Neural progenitor cell (in vitro differentiated cells): Measurements from ENCODE around the gene SMIM10L2A. TPM values are rescaled to one million over a fixed set of nuclear protein-coding genes. Genes with fewer than 3 reads are reported as not detected.

ENCODE experiments used
- DNase-seq: peaks from one replicate; pipeline ENCODE4 v3.0.0-alpha.2; 2016; ENCODE audit warnings: low spot score
- H2AFZ ChIP-seq: fragments of 200-600 bp; sonication (generic); replicated peaks from 2 replicates; pipeline ENCODE4 v1.6.1; 2016; ENCODE audit warnings: antibody characterized with exemption
- H3F3A ChIP-seq: fragments of 200-600 bp; sonication (generic); 2 replicates; pipeline ENCODE4 v1.6.1; 2016; ENCODE audit warnings: antibody characterized with exemption, low read depth
- H3K27ac ChIP-seq: fragments of 200-600 bp; sonication (generic); 2 replicates; pipeline ENCODE4 v1.5.1; 2016; ENCODE audit warnings: mild to moderate bottlenecking
- H3K27me3 ChIP-seq: fragments of 200-600 bp; sonication (generic); 2 replicates; pipeline ENCODE4 v1.6.1; 2016; ENCODE audit warnings: mild to moderate bottlenecking, moderate library complexity
- H3K36me3 ChIP-seq: fragments of 200-600 bp; sonication (generic); 2 replicates; pipeline ENCODE4 v1.5.1; 2016
- H3K4me1 ChIP-seq: fragments of 200-600 bp; sonication (generic); 2 replicates; pipeline ENCODE4 v1.6.1; 2016; ENCODE audit warnings: mixed run types
- H3K4me2 ChIP-seq: fragments of 200-600 bp; sonication (generic); 2 replicates; pipeline ENCODE4 v1.6.1; 2016
- H3K4me3 ChIP-seq: fragments of 200-600 bp; sonication (generic); 2 replicates; pipeline ENCODE4 v1.5.1; 2016
- H3K79me2 ChIP-seq: fragments of 200-600 bp; sonication (generic); 2 replicates; pipeline ENCODE4 v1.6.1; 2016; ENCODE audit warnings: low read depth
- H3K9ac ChIP-seq: fragments of 200-600 bp; sonication (generic); 2 replicates; pipeline ENCODE4 v1.6.1; 2016
- H3K9me3 ChIP-seq: fragments of 200-600 bp; sonication (generic); 2 replicates; pipeline ENCODE4 v1.5.1; 2016; ENCODE audit warnings: low read depth
- H4K20me1 ChIP-seq: fragments of 200-600 bp; sonication (generic); 2 replicates; pipeline ENCODE4 v1.6.1; 2016; ENCODE audit warnings: low read depth
- H3K27ac Mint-ChIP-seq: 3 replicates; pipeline ENCODE4 v1.8.0; 2021; ENCODE audit warnings: mixed read lengths
- H3K27me3 Mint-ChIP-seq: 2 replicates; pipeline ENCODE4 v1.8.0; 2022; ENCODE audit warnings: low read depth, mild to moderate bottlenecking, inconsistent platforms, moderate library complexity, mixed read lengths; ENCODE audit not compliant: insufficient read depth
- H3K36me3 Mint-ChIP-seq: 3 replicates; pipeline ENCODE4 v1.8.0; 2021; ENCODE audit warnings: mixed read lengths
- H3K4me1 Mint-ChIP-seq: 3 replicates; pipeline ENCODE4 v1.8.0; 2021; ENCODE audit warnings: mixed read lengths
- H3K4me3 Mint-ChIP-seq: 3 replicates; pipeline ENCODE4 v1.8.0; 2021; ENCODE audit warnings: mild to moderate bottlenecking, moderate library complexity, mixed read lengths
- H3K9me3 Mint-ChIP-seq: 3 replicates; pipeline ENCODE4 v1.8.0; 2020; ENCODE audit warnings: mixed read lengths
- CTCF ChIP-seq: fragments of 200-600 bp; sonication (generic); IDR thresholded peaks from 2 replicates; pipeline ENCODE4 v1.5.1; 2017; ENCODE audit warnings: antibody characterized with exemption, mild to moderate bottlenecking
- EZH2 ChIP-seq: fragments of 200-600 bp; sonication (generic); IDR thresholded peaks from 2 replicates; pipeline ENCODE4 v1.6.1; 2017; ENCODE audit warnings: antibody characterized with exemption, mild to moderate bottlenecking, moderate library complexity
- EZH2phosphoT487 ChIP-seq: fragments of 200-600 bp; sonication (generic); IDR thresholded peaks from 2 replicates; pipeline ENCODE4 v1.6.1; 2017; ENCODE audit warnings: antibody characterized with exemption
- total RNA-seq: library from RNA; depleted of rRNA; stranded (reverse); fragments of >200 nt; gene quantifications from 2 replicates; pipeline ENCODE4 v1.2.3, GENCODE V29; 2015; ENCODE audit warnings: low replicate concordance

Gene SMIM10L2A
- total RNA-seq, 1 donor from 2014 or later: 1.9 TPM

- no peak overlapping the region for H3K4me2 ChIP-seq
- no peak overlapping the region for H3K27ac ChIP-seq
- TF ChIP-seq EZH2phosphoT487: no peak
- TF ChIP-seq EZH2: no peak
- TF ChIP-seq CTCF: no peak
- H3K9me3 ChIP-seq: peaks cover 11% of the 10 kb centered on the region
- H2AFZ ChIP-seq: no peak overlapping the region
- H4K20me1 ChIP-seq: no peaks in the 10 kb centered on the region
- H3F3A ChIP-seq: peaks cover 9% of the 10 kb centered on the region
- H3K4me3 ChIP-seq: no peak overlapping the region
- no peak for DNase-seq
- H3K36me3 Mint-ChIP-seq: no peaks in the 10 kb centered on the region
- peaks cover 11% of the 10 kb centered on the region for H3K4me1 Mint-ChIP-seq
- H3K9me3 Mint-ChIP-seq: peaks cover 12% of the 10 kb centered on the region
- no peaks in the 10 kb centered on the region for H3K27me3 ChIP-seq
- no peaks in the 10 kb centered on the region for H3K79me2 ChIP-seq
- H3K27me3 Mint-ChIP-seq: peaks cover 8% of the 10 kb centered on the region
- H3K9ac ChIP-seq: no peak overlapping the region
- no peaks in the 10 kb centered on the region for H3K36me3 ChIP-seq
- H3K4me3 Mint-ChIP-seq: no peak overlapping the region
- no peak overlapping the region for H3K27ac Mint-ChIP-seq
- peaks cover 12% of the 10 kb centered on the region for H3K4me1 ChIP-seq
These were observed 10.7 kb upstream of the SMIM10L2A start for GRCh38 chrX:135410861-135411627.

- H4K20me1 ChIP-seq: no peaks in the 10 kb centered on the region
- no peak overlapping the region for H3K4me3 Mint-ChIP-seq
- no peak overlapping the region for H3K27ac ChIP-seq
- no peak overlapping the region for H3K4me2 ChIP-seq
- peaks cover 18% of the 10 kb centered on the region for H3K9me3 Mint-ChIP-seq
- DNase-seq: no peak
- H3K9ac ChIP-seq: no peak overlapping the region
- peaks cover 12% of the 10 kb centered on the region for H3K4me1 ChIP-seq
- peaks cover 11% of the 10 kb centered on the region for H3K9me3 ChIP-seq
- H3K36me3 ChIP-seq: no peaks in the 10 kb centered on the region
- H2AFZ ChIP-seq: no peak overlapping the region
- no peaks in the 10 kb centered on the region for H3K36me3 Mint-ChIP-seq
- peaks cover 8% of the 10 kb centered on the region for H3K4me1 Mint-ChIP-seq
- no peak overlapping the region for H3K27ac Mint-ChIP-seq
- no peak overlapping the region for H3K4me3 ChIP-seq
- H3K27me3 ChIP-seq: no peaks in the 10 kb centered on the region
- H3K79me2 ChIP-seq: no peaks in the 10 kb centered on the region
- H3F3A ChIP-seq: peaks cover 9% of the 10 kb centered on the region
- no peak for TF ChIP-seq EZH2
- no peak for TF ChIP-seq CTCF
- TF ChIP-seq EZH2phosphoT487: no peak
- peaks cover 8% of the 10 kb centered on the region for H3K27me3 Mint-ChIP-seq
These were observed 9.9 kb upstream of the SMIM10L2A start for GRCh38 chrX:135411893-135412292.

- H3K4me3 ChIP-seq: no peak overlapping the region
- no peaks in the 10 kb centered on the region for H3K79me2 ChIP-seq
- no peaks in the 10 kb centered on the region for H3K4me1 ChIP-seq
- Mint-ChIP-seq H3K27ac (no peak overlapping the region), H3K9me3 (peaks cover 25% of the 10 kb centered on the region), H3K4me1 (no peaks in the 10 kb centered on the region), H3K36me3 (no peaks in the 10 kb centered on the region), H3K27me3 (peaks cover 8% of the 10 kb centered on the region), H3K4me3 (no peak overlapping the region)
- H3F3A ChIP-seq: no peaks in the 10 kb centered on the region
- DNase-seq: no peak
- H4K20me1 ChIP-seq: no peaks in the 10 kb centered on the region
- H3K4me2 ChIP-seq: no peak overlapping the region
- H3K36me3 ChIP-seq: no peaks in the 10 kb centered on the region
- no peaks in the 10 kb centered on the region for H3K27me3 ChIP-seq
- no peak overlapping the region for H3K27ac ChIP-seq
- TF ChIP-seq EZH2phosphoT487: no peak
- no peak for TF ChIP-seq CTCF
- TF ChIP-seq EZH2: no peak
- H3K9me3 ChIP-seq: peaks cover 5% of the 10 kb centered on the region
- no peak overlapping the region for H3K9ac ChIP-seq
- no peak overlapping the region for H2AFZ ChIP-seq
These were observed 5.2 kb upstream of the SMIM10L2A start for GRCh38 chrX:135416546-135416945.
